GM12891 (cell line): ENCODE data around the gene ZNF581.

Experiments used
- POLR2A ChIP-seq: IDR thresholded peaks from 2 replicates; pipeline ENCODE4 v1.6.1; 2011; ENCODE audit warnings: low read depth, low read length, control low read depth
- POLR2AphosphoS5 ChIP-seq: IDR thresholded peaks from 2 replicates; pipeline ENCODE4 v1.6.1; 2011; ENCODE audit warnings: low read depth, low read length, control low read depth

GRCh38 chr19:55640043-55640576, 3.3 kb upstream of the ZNF581 start:
- TF ChIP-seq POLR2A = no peak
- 0 out of 2 replicates have a peak, but pooled peaks have one; percentile 35 for TF ChIP-seq POLR2AphosphoS5
